Measurements from ENCODE around the gene RAPGEF4. TPM values are rescaled to one million over a fixed set of nuclear protein-coding genes. Genes with fewer than 3 reads are reported as not detected.

The RAPGEF4 gene
- total RNA-seq, 1 experiment from 2014 or later = 0.59 TPM

- intact Hi-C loops (cut with micrococcal nuclease) = no loop called here
- no peak overlapping the region for H3K27ac ChIP-seq (ENCODE audit: low read depth, low read length)
- no peak overlapping the region for H3K4me2 ChIP-seq (ENCODE audit: low read length)
- no peaks in the 10 kb centered on the region for H4K20me1 ChIP-seq (ENCODE audit: insufficient read depth)
- no peak for TF ChIP-seq EZH2 (IDR thresholded peaks at IDR 0.05)
- TF ChIP-seq ZNF274 (IDR thresholded peaks at IDR 0.05; ENCODE audit: low read depth, low read length) = no peak
- no peak for TF ChIP-seq CEBPB (IDR thresholded peaks at IDR 0.05; ENCODE audit: low read depth)
- TF ChIP-seq RAD21 (IDR thresholded peaks at IDR 0.05; ENCODE audit: low read depth) = no peak
- TF ChIP-seq SIN3A (IDR thresholded peaks at IDR 0.05; ENCODE audit: low read depth) = no peak
- no peak for TF ChIP-seq FOSL1 (IDR thresholded peaks at IDR 0.05; ENCODE audit: low read depth)
- no peaks in the 10 kb centered on the region for H3K4me1 ChIP-seq (ENCODE audit: control insufficient read depth in 1 of 2, insufficient read depth in 2 of 2, low read length in 2 of 2)
- no peak overlapping the region for H3K9ac ChIP-seq (ENCODE audit: low read length)
- no peak overlapping the region for H3K4me3 ChIP-seq (replicated peaks in 1 of 2; ENCODE audit: low read depth in 1 of 2, low read length in 2 of 2)
- no peaks in the 10 kb centered on the region for H3K9me3 ChIP-seq (ENCODE audit: control insufficient read depth in 1 of 2, insufficient read depth in 1 of 2, low read depth in 1 of 2, low read length in 2 of 2)
- ChIA-PET POLR2A (no interaction called here), CTCF (no interaction called here), RAD21 (ENCODE audit: low non-redundant PET in 1 of 2, low total read pairs in 2 of 2, uncharacterized antibody in 2 of 2, unreplicated experiment in 2 of 2) (no interaction called here)
- DNase-seq (ENCODE audit: low read depth, low spot score) (no peak), ATAC-seq (no peak)
- BruUV-seq (replicated peaks) = no TSS peak
- H3K27me3 ChIP-seq (ENCODE audit: insufficient read depth, low read length) = no peaks in the 10 kb centered on the region
- H3K36me3 ChIP-seq (ENCODE audit: control insufficient read depth in 1 of 2, insufficient read depth in 2 of 2, low read length in 2 of 2) = no peaks in the 10 kb centered on the region
- H3K9me2 ChIP-seq (ENCODE audit: insufficient read depth) = no peaks in the 10 kb centered on the region
- H3K79me2 ChIP-seq (ENCODE audit: insufficient read depth, low read length) = no peaks in the 10 kb centered on the region
- H2AFZ ChIP-seq (ENCODE audit: low read depth, low read length, poor library complexity, severe bottlenecking) = no peak overlapping the region
Observed at GRCh38 chr2:172951554-172951953, 215.9 kb downstream of the RAPGEF4 start.

GRCh38 chr2:172953411-172953810 is 217.8 kb downstream of the RAPGEF4 start:
- H3K9me2 ChIP-seq (ENCODE audit: insufficient read depth) = no peaks in the 10 kb centered on the region
- no peak overlapping the region for H3K27ac ChIP-seq (ENCODE audit: low read depth, low read length)
- H3K27me3 ChIP-seq (ENCODE audit: insufficient read depth, low read length) = 0 out of 2 replicates have a peak, but pooled peaks cover 3% of the 10 kb centered on the region
- no peaks in the 10 kb centered on the region for H3K4me1 ChIP-seq (ENCODE audit: control insufficient read depth in 1 of 2, insufficient read depth in 2 of 2, low read length in 2 of 2)
- no peaks in the 10 kb centered on the region for H3K9me3 ChIP-seq (ENCODE audit: control insufficient read depth in 1 of 2, insufficient read depth in 1 of 2, low read depth in 1 of 2, low read length in 2 of 2)
- intact Hi-C loops (cut with micrococcal nuclease) = no loop called here
- DNase-seq (ENCODE audit: low read depth, low spot score) (no peak), ATAC-seq (no peak)
- H3K79me2 ChIP-seq (ENCODE audit: insufficient read depth, low read length) = no peaks in the 10 kb centered on the region
- ChIA-PET RAD21 (ENCODE audit: low non-redundant PET in 1 of 2, low total read pairs in 2 of 2, uncharacterized antibody in 2 of 2, unreplicated experiment in 2 of 2) (no interaction called here), POLR2A (interaction anchor here (0.5 kb wide), 1 partner anchor 500 kb away, joined by 5 read pairs; no protein-coding TSS in a partner anchor), CTCF (interaction anchor here (0.6 kb wide), 1 partner anchor 40 kb away, joined by 3 read pairs; no protein-coding TSS in a partner anchor)
- H3K4me3 ChIP-seq (replicated peaks in 1 of 2; ENCODE audit: low read depth in 1 of 2, low read length in 2 of 2) = no peak overlapping the region
- H3K4me2 ChIP-seq (ENCODE audit: low read length) = no peak overlapping the region
- no peaks in the 10 kb centered on the region for H4K20me1 ChIP-seq (ENCODE audit: insufficient read depth)
- no peak for TF ChIP-seq POLR2AphosphoS5 (IDR thresholded peaks at IDR 0.05; ENCODE audit: low read depth, low read length)
- no peak for TF ChIP-seq ZNF274 (IDR thresholded peaks at IDR 0.05; ENCODE audit: low read depth, low read length)
- TF ChIP-seq JUND (IDR thresholded peaks at IDR 0.05) = no peak
- BruUV-seq (replicated peaks) = no TSS peak
- H3K36me3 ChIP-seq (ENCODE audit: control insufficient read depth in 1 of 2, insufficient read depth in 2 of 2, low read length in 2 of 2) = no peaks in the 10 kb centered on the region
- H3K9ac ChIP-seq (ENCODE audit: low read length) = no peak overlapping the region
- no peak overlapping the region for H2AFZ ChIP-seq (ENCODE audit: low read depth, low read length, poor library complexity, severe bottlenecking)
